A549 (cell line): ENCODE measurements around the gene ARL15. TPM values are rescaled to one million over a fixed set of nuclear protein-coding genes. Genes with fewer than 3 reads are reported as not detected.

ENCODE experiments used
- ATAC-seq, 2 experiments: fragments of 200-7000 bp in 1 of 2; fragments of >200 bp in 1 of 2; cut with Nextera tagmentation in 1 of 2; cut with Tn5 transposase in 1 of 2; 3 replicates each; pipeline versions ENCODE4 v1.8.0 to v1.9.1; 2018 to 2020; ENCODE audit warnings: mild to moderate bottlenecking in 1 of 2, moderate library complexity in 1 of 2
- CTCF ChIA-PET: fragments of 300-600 bp; sonication (Branson Sonifier 250); formaldehyde crosslinking; extraction: SDS; loops from one replicate; lab custom pipeline; 2021; ENCODE audit warnings: antibody characterized with exemption, inconsistent platforms; lab: Yijun Ruan, JAX
- POLR2A ChIA-PET: fragments of 350-600 bp; formaldehyde crosslinking; extraction: SDS; loops from one replicate; lab custom pipeline; 2021; ENCODE audit warnings: antibody characterized with exemption, inconsistent platforms; lab: Yijun Ruan, JAX
- DNase-seq, 2 experiments: peaks; one replicate each; pipeline versions ENCODE4 v3.0.0 to v3.0.0-alpha.2; 2011 to 2016; ENCODE audit warnings: low read depth in 1 of 2, low spot score in 1 of 2
- FAIRE-seq: peaks from 2 replicates; lab custom pipeline; 2011; peaks lifted over from hg19 to GRCh38; lab: Jason Lieb, UNC
- H3K27ac ChIP-seq, 2 experiments: fragments of >200 bp; sonication (Bioruptor Twin); formaldehyde crosslinking; 3 replicates each; pipeline ENCODE4 v1.5.1; 2016 to 2017
- H3K4me1 ChIP-seq: fragments of >200 bp; sonication (Bioruptor Twin); formaldehyde crosslinking; 3 replicates; pipeline ENCODE4 v1.6.1; 2016
- H3K4me2 ChIP-seq: fragments of >200 bp; sonication (Bioruptor Twin); formaldehyde crosslinking; 3 replicates; pipeline ENCODE4 v1.6.1; 2016
- H3K4me3 ChIP-seq: fragments of >200 bp; sonication (Bioruptor Twin); formaldehyde crosslinking; 3 replicates; pipeline ENCODE4 v1.5.1; 2016
- H3K9me3 ChIP-seq: fragments of >200 bp; sonication (Bioruptor Twin); formaldehyde crosslinking; 3 replicates; pipeline ENCODE4 v1.6.1; 2016
- BHLHE40 ChIP-seq: IDR thresholded peaks from 2 replicates; pipeline ENCODE4 v1.6.1; 2012; ENCODE audit warnings: low read depth, low read length, inconsistent platforms
- CBX2 ChIP-seq: fragments of 200-600 bp; sonication (generic); IDR thresholded peaks from 2 replicates; pipeline ENCODE4 v1.6.1; 2016; ENCODE audit warnings: low read depth, mild to moderate bottlenecking, borderline replicate concordance
- EHMT2 ChIP-seq: fragments of 200-600 bp; sonication (generic); IDR thresholded peaks from 2 replicates; pipeline ENCODE4 v1.6.1; 2016; ENCODE audit warnings: antibody characterized with exemption, low read depth, mild to moderate bottlenecking, moderate library complexity
- FOSB ChIP-seq: fragments of 250-450 bp; sonication (Bioruptor Pico); IDR thresholded peaks from 2 replicates; pipeline ENCODE4 v1.5.0; 2020; ENCODE audit warnings: mild to moderate bottlenecking, moderate library complexity
- FOSL2 ChIP-seq, 2 experiments: fragments of 450-650 bp in 1 of 2; fragments of >200 bp in 1 of 2; sonication (Bioruptor Twin) in 1 of 2; formaldehyde crosslinking; IDR thresholded peaks; 2 replicates each; pipeline versions ENCODE4 v1.5.0 to v1.6.1; 2016 to 2020; ENCODE audit warnings: mild to moderate bottlenecking in 1 of 2, moderate library complexity in 1 of 2
- HOXB13 ChIP-seq: fragments of 250-450 bp; sonication (Bioruptor Pico); IDR thresholded peaks from 2 replicates; pipeline ENCODE4 v1.5.0; 2020; ENCODE audit warnings: low read depth, mild to moderate bottlenecking, moderate library complexity
- HOXB5 ChIP-seq: fragments of 250-450 bp; sonication (Bioruptor Pico); IDR thresholded peaks from 2 replicates; pipeline ENCODE4 v1.5.0; 2020; ENCODE audit warnings: mild to moderate bottlenecking, moderate library complexity
- JUNB ChIP-seq: fragments of >200 bp; sonication (Bioruptor Twin); formaldehyde crosslinking; IDR thresholded peaks from 2 replicates; pipeline ENCODE4 v1.6.1; 2016
- MAZ ChIP-seq: fragments of 150-350 bp; IDR thresholded peaks from 2 replicates; pipeline ENCODE4 v1.6.1; 2014; ENCODE audit warnings: antibody characterized with exemption, low read depth, low read length, borderline replicate concordance
- POLR2A ChIP-seq: IDR thresholded peaks from 2 replicates; pipeline ENCODE4 v1.6.1; 2012; ENCODE audit warnings: mild to moderate bottlenecking, low read length
- POLR2AphosphoS2 ChIP-seq: conservative IDR thresholded peaks from 2 replicates; pipeline ENCODE4 v1.6.1; 2012; ENCODE audit warnings: low read length, improper control_type of control experiment, inconsistent platforms
- RAD21 ChIP-seq, 2 experiments: fragments of >200 bp in 1 of 2; sonication (Bioruptor Twin) in 1 of 2; formaldehyde crosslinking in 1 of 2; IDR thresholded peaks in 1 of 2; conservative IDR thresholded peaks in 1 of 2; 2 replicates in 1 of 2; 3 replicates in 1 of 2; pipeline ENCODE4 v1.6.1; 2012 to 2018; ENCODE audit warnings: inconsistent platforms in 1 of 2
- RARB ChIP-seq: fragments of 250-450 bp; sonication (Bioruptor Pico); IDR thresholded peaks from 2 replicates; pipeline ENCODE4 v1.8.0; 2021; ENCODE audit warnings: mild to moderate bottlenecking, moderate library complexity
- TFCP2L1 ChIP-seq: fragments of 250-450 bp; sonication (Bioruptor Pico); IDR thresholded peaks from 2 replicates; pipeline ENCODE4 v1.5.0; 2021; ENCODE audit warnings: mild to moderate bottlenecking
- TP53 ChIP-seq: fragments of 250-450 bp; sonication (Bioruptor Pico); IDR thresholded peaks from 2 replicates; pipeline ENCODE4 v1.5.0; 2021; ENCODE audit warnings: mild to moderate bottlenecking, moderate library complexity
- ZNF302 ChIP-seq: fragments of 250-450 bp; sonication (Bioruptor Pico); IDR thresholded peaks from 2 replicates; pipeline ENCODE4 v1.9.0; 2021; ENCODE audit warnings: inconsistent platforms, mild to moderate bottlenecking, moderate library complexity
- WGBS: methylation state at CpG from one replicate; pipeline ENCODE4 v1.1.6; 2017; ENCODE audit errors: missing lambda C conversion rate; 5-methylcytosine and 5-hydroxymethylcytosine counted together
- polyA plus RNA-seq, 4 experiments: library from polyadenylated mRNA; depleted of rRNA in 3 of 4; stranded (reverse); fragments of >200 nt; fragmentation: RNase III in 1 of 4; extraction: RNeasy Plus Mini Kit Qiagen cat#74134 plus additional on column Dnase treatment in 1 of 4; gene quantifications; 2 replicates in 3 of 4; 3 replicates in 1 of 4; pipeline ENCODE4 v1.2.3, GENCODE V29; 2011 to 2017
- TF ChIP-seq, protein P1 (sequence below): fragments of 450-650 bp; IDR thresholded peaks from 2 replicates; pipeline ENCODE4 v1.6.1; 2014; ENCODE audit warnings: antibody characterized with exemption
- TF ChIP-seq, protein P2 (sequence below): fragments of >200 bp; sonication (Bioruptor Twin); formaldehyde crosslinking; IDR thresholded peaks from 3 replicates; pipeline ENCODE4 v1.5.1; 2016
- TF ChIP-seq, protein P3 (sequence below): IDR thresholded peaks from 2 replicates; pipeline ENCODE4 v1.6.1; 2012
- TF ChIP-seq, protein P4 (sequence below): fragments of 250-450 bp; sonication (Bioruptor Pico); IDR thresholded peaks from 2 replicates; pipeline ENCODE4 v1.5.0; 2021; ENCODE audit warnings: mild to moderate bottlenecking, moderate library complexity, borderline replicate concordance
- TF ChIP-seq, protein P5 (sequence below): fragments of 200-600 bp; sonication (generic); IDR thresholded peaks from 2 replicates; pipeline ENCODE4 v1.6.1; 2016; ENCODE audit warnings: antibody characterized with exemption, mild to moderate bottlenecking, moderate library complexity

The ARL15 gene
- polyA plus RNA-seq, 2 of the 4 experiments (the other 2 are of a cell fraction), result 11.8 to 12.1 TPM

DNA sequence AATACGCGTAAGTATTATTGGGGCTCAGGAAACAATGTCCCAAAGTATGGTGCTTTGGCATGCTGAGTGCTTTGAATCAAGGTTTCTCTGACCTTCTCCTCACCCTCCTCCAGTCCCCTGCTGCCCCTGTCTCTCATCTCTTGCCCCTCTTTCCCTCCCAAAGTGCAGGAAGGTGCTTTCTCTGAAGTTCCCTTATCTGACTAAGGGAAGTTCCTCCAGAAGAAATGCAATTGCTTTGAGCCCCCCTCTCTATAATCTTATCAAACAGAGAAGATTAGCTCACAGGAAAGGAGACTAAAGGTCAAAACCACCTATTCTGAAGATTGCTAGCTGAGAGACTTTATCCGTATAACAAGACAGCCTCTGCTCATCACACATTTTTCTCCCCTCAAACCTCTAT lies 288.1 kb downstream of the ARL15 start:
- H3K4me1 ChIP-seq, result peaks cover 17% of the 10 kb centered on the region; the same call in 2 of the 3 replicates
- ATAC-seq (no peak), DNase-seq (no peak), FAIRE-seq (no peak)
- ChIA-PET CTCF (no interaction called here), POLR2A (no interaction called here)
- peak overlapping the region in 1 of 2 experiments; percentile 40; a peak in 3 of 6 replicates for H3K27ac ChIP-seq
- TF ChIP-seq POLR2AphosphoS2 (no peak), FOSL2 (IDR thresholded peaks at IDR 0.05) (no peak), FOSL2 (CRISPR knock-in tag; IDR thresholded peaks at IDR 0.05) (no peak), RARB (no peak), BHLHE40 (no peak), ZNF302 (CRISPR knock-in tag) (no peak)
- TF ChIP-seq, protein P1, sequence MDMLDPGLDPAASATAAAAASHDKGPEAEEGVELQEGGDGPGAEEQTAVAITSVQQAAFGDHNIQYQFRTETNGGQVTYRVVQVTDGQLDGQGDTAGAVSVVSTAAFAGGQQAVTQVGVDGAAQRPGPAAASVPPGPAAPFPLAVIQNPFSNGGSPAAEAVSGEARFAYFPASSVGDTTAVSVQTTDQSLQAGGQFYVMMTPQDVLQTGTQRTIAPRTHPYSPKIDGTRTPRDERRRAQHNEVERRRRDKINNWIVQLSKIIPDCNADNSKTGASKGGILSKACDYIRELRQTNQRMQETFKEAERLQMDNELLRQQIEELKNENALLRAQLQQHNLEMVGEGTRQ, result no peak
- TF ChIP-seq, protein P2, sequence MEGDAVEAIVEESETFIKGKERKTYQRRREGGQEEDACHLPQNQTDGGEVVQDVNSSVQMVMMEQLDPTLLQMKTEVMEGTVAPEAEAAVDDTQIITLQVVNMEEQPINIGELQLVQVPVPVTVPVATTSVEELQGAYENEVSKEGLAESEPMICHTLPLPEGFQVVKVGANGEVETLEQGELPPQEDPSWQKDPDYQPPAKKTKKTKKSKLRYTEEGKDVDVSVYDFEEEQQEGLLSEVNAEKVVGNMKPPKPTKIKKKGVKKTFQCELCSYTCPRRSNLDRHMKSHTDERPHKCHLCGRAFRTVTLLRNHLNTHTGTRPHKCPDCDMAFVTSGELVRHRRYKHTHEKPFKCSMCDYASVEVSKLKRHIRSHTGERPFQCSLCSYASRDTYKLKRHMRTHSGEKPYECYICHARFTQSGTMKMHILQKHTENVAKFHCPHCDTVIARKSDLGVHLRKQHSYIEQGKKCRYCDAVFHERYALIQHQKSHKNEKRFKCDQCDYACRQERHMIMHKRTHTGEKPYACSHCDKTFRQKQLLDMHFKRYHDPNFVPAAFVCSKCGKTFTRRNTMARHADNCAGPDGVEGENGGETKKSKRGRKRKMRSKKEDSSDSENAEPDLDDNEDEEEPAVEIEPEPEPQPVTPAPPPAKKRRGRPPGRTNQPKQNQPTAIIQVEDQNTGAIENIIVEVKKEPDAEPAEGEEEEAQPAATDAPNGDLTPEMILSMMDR, result no peak
- 95% methylated on average over 3 of the region's 3 CpGs for WGBS
- 0 out of 3 replicates have a peak overlapping the region, but pooled peaks have one; percentile 15 for H3K4me2 ChIP-seq
- no peaks in the 10 kb centered on the region for H3K9me3 ChIP-seq
- H3K4me3 ChIP-seq, result no peak overlapping the region

DNA sequence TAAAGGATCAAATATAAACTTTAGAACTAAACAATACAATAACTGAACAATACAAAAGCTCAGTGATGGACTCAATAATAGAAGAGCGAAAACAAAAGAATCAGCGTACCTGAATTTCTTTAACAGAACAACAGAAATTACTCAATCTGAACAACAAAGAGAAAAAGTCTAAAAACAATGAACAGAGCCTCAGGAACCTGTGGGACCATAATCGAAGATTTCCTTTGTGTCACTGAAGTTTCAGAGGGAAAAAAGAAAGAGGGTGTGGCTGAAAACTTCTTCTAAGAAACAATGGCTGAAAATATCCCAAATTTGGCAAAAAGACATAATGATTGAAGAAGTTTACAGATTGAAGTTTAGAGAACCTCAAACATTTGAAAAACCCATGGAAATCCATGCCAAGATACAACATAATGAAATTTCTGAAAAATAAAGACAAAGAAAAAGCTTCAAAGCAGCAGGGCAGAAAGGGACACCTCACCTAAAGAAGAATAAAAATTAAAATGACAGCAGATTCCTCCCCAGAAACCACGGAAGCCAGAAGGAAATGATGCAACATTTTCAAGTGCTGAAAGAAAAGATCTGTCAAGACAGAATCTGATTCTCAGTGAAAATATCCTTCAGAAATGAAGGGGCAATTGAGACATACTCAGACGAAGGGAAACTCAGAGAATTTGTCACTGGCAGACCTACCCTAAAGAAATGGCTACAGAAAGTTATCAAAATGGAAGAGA lies 288.8 kb downstream of the ARL15 start:
- CTCF ChIA-PET, result no interaction called here

DNA sequence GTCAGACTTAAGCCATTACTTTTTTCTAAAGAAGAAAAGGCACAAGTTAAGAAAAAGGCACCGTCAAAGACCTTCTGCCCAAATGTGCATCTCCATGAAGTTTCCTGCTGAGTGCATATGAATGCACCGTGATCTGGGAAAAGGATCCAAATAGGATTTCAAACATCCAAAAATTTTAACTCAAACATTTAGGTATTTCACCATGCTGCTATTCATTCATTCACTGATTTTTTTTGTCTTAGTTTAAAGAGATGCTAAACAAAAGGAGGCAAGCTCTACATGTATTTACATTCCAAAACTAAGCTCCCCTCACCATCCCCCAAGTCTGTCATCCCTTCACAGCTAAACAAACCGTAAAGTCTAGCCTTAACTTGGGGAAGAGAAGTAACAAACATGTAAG lies 291.9 kb downstream of the ARL15 start:
- TF ChIP-seq RAD21 (conservative IDR thresholded peaks at IDR 0.05 in 1 of 2, IDR thresholded peaks at IDR 0.05 in 1 of 2) (no peak), CBX2 (no peak), HOXB13 (CRISPR knock-in tag) (no peak), JUNB (no peak), TP53 (CRISPR knock-in tag) (no peak), HOXB5 (CRISPR knock-in tag) (no peak), MAZ (no peak), RARB (no peak)
- TF ChIP-seq, protein P1, result no peak
- TF ChIP-seq, protein P3, sequence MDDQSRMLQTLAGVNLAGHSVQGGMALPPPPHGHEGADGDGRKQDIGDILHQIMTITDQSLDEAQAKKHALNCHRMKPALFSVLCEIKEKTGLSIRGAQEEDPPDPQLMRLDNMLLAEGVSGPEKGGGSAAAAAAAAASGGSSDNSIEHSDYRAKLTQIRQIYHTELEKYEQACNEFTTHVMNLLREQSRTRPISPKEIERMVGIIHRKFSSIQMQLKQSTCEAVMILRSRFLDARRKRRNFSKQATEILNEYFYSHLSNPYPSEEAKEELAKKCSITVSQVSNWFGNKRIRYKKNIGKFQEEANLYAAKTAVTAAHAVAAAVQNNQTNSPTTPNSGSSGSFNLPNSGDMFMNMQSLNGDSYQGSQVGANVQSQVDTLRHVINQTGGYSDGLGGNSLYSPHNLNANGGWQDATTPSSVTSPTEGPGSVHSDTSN, result no peak
- TF ChIP-seq, protein P4, sequence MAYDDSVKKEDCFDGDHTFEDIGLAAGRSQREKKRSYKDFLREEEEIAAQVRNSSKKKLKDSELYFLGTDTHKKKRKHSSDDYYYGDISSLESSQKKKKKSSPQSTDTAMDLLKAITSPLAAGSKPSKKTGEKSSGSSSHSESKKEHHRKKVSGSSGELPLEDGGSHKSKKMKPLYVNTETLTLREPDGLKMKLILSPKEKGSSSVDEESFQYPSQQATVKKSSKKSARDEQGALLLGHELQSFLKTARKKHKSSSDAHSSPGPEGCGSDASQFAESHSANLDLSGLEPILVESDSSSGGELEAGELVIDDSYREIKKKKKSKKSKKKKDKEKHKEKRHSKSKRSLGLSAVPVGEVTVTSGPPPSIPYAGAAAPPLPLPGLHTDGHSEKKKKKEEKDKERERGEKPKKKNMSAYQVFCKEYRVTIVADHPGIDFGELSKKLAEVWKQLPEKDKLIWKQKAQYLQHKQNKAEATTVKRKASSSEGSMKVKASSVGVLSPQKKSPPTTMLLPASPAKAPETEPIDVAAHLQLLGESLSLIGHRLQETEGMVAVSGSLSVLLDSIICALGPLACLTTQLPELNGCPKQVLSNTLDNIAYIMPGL, result no peak
- TF ChIP-seq, all 56 proteins: peak for 0
- Histone ChIP-seq H3K27ac (no peak overlapping the region), H3K4me3 (no peak overlapping the region), H3K4me2 (no peak overlapping the region), H3K9me3 (peaks cover 10% of the 10 kb centered on the region), H3K4me1 (peaks cover 8% of the 10 kb centered on the region; the same call in 1 of the 3 replicates)
- POLR2A ChIA-PET, result no interaction called here
- DNase-seq, result no peak
- peak; percentile 39 for FAIRE-seq
- 91% methylated on average over 3 of the region's 3 CpGs for WGBS
- no peak for ATAC-seq
- CTCF ChIA-PET, result no interaction called here

More for the DNA sequence above, 288.8 kb downstream of the ARL15 start:
- POLR2A ChIA-PET, result no interaction called here
- H3K27ac ChIP-seq, result peak overlapping the region in 1 of 2 experiments; percentile 40; a peak in 3 of 6 replicates
- DNase-seq (no peak), ATAC-seq (no peak), FAIRE-seq (peak; percentile 18)
- TF ChIP-seq POLR2AphosphoS2 (no peak), TFCP2L1 (CRISPR knock-in tag) (no peak), EHMT2 (no peak), FOSB (CRISPR knock-in tag) (no peak), POLR2A (no peak)
- TF ChIP-seq, protein P5, sequence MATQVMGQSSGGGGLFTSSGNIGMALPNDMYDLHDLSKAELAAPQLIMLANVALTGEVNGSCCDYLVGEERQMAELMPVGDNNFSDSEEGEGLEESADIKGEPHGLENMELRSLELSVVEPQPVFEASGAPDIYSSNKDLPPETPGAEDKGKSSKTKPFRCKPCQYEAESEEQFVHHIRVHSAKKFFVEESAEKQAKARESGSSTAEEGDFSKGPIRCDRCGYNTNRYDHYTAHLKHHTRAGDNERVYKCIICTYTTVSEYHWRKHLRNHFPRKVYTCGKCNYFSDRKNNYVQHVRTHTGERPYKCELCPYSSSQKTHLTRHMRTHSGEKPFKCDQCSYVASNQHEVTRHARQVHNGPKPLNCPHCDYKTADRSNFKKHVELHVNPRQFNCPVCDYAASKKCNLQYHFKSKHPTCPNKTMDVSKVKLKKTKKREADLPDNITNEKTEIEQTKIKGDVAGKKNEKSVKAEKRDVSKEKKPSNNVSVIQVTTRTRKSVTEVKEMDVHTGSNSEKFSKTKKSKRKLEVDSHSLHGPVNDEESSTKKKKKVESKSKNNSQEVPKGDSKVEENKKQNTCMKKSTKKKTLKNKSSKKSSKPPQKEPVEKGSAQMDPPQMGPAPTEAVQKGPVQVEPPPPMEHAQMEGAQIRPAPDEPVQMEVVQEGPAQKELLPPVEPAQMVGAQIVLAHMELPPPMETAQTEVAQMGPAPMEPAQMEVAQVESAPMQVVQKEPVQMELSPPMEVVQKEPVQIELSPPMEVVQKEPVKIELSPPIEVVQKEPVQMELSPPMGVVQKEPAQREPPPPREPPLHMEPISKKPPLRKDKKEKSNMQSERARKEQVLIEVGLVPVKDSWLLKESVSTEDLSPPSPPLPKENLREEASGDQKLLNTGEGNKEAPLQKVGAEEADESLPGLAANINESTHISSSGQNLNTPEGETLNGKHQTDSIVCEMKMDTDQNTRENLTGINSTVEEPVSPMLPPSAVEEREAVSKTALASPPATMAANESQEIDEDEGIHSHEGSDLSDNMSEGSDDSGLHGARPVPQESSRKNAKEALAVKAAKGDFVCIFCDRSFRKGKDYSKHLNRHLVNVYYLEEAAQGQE, result no peak
- H3K4me2 ChIP-seq, result 0 out of 3 replicates have a peak overlapping the region, but pooled peaks have one; percentile 15
- no peak overlapping the region for H3K4me3 ChIP-seq
- WGBS, result 70% methylated on average over 5 of the region's 5 CpGs
- H3K4me1 ChIP-seq, result peaks cover 17% of the 10 kb centered on the region; the same call in 2 of the 3 replicates
- H3K9me3 ChIP-seq, result no peaks in the 10 kb centered on the region
